Posterior vena cava (tissue), 2 donors: ENCODE data around the gene LTN1. TPM values are rescaled to one million over a fixed set of nuclear protein-coding genes. Genes with fewer than 3 reads are reported as not detected.
"Not testable (repeated sequence)": the region's sequence is repeated elsewhere in the genome, so short reads cannot be mapped to it uniquely, and the experiment has no call there.

Experiments used
- DNase-seq: peaks from one replicate; pipeline ENCODE4 v3.0.0-alpha.2; 2020; ENCODE audit warnings: low spot score
- intact Hi-C, 2 donors: fragments of 100-400 bp; cut with DNase I; formaldehyde crosslinking; loops; one replicate each; pipeline versions ENCODE4 v1.14.1 to v1.14.2; 2022 to 2023
- total RNA-seq, 2 donors: library from RNA; stranded (reverse); fragmentation: NEBNext Ultra II Directional; extraction: Animal tissue kit (Norgen Biotek cat#: 25700); gene quantifications; one replicate each; pipeline ENCODE4 v1.2.1, GENCODE V29; 2021
- donor health status: DM: yes; HTN: yes; CAD: no.
- donor health status: DM: yes; HTN: yes; CAD: no.

LTN1 gene
- total RNA-seq, 2 donors from 2014 or later: 22.2 to 26.4 TPM

GRCh38 chr21:28936036-28936435, 56.6 kb downstream of the LTN1 start:
- intact Hi-C loops: no loop called here
- DNase-seq: no peak

GRCh38 chr21:28932717-28933116, 60.0 kb downstream of the LTN1 start:
- DNase-seq: no peak
- intact Hi-C loops: no loop called here

GRCh38 chr21:28931708-28932372, 60.8 kb downstream of the LTN1 start:
- intact Hi-C loops: not testable (repeated sequence)

GRCh38 chr21:28928578-28929420, 63.9 kb downstream of the LTN1 start:
- intact Hi-C loops: no loop called here
- DNase-seq: no peak

More at GRCh38 chr21:28931708-28932372, 60.8 kb downstream of the LTN1 start:
- not testable (repeated sequence) for DNase-seq

- intact Hi-C loops: no loop called here
- no peak for DNase-seq
Measured at GRCh38 chr21:28927130-28927529, 65.5 kb downstream of the LTN1 start.

GRCh38 chr21:28923439-28923975, 69.2 kb downstream of the LTN1 start:
- no peak for DNase-seq
- intact Hi-C loops: no loop called here

- intact Hi-C loops: no loop called here
- no peak for DNase-seq
Measured at GRCh38 chr21:28922368-28922767, 70.3 kb downstream of the LTN1 start.

GRCh38 chr21:28916150-28916893, 76.4 kb downstream of the LTN1 start:
- no peak for DNase-seq
- intact Hi-C loops: no loop called here

- no peak for DNase-seq
- intact Hi-C loops: no loop called here
Measured at GRCh38 chr21:28913071-28913470, 79.6 kb downstream of the LTN1 start.

GRCh38 chr21:28910280-28910887, 82.3 kb downstream of the LTN1 start:
- no peak for DNase-seq
- intact Hi-C loops: no loop called here

- DNase-seq: no peak
- intact Hi-C loops: no loop called here
Measured at GRCh38 chr21:28908351-28908750, 84.3 kb downstream of the LTN1 start.

GRCh38 chr21:28906841-28907240, 85.8 kb downstream of the LTN1 start:
- no peak for DNase-seq
- intact Hi-C loops: no loop called here

- intact Hi-C loops: no loop called here
- no peak for DNase-seq
Measured at GRCh38 chr21:28906236-28906635, 86.4 kb downstream of the LTN1 start.

GRCh38 chr21:28904961-28905435, 87.7 kb downstream of the LTN1 start:
- intact Hi-C loops: no loop called here

GRCh38 chr21:28903448-28903847, 89.2 kb downstream of the LTN1 start:
- no peak for DNase-seq
- intact Hi-C loops: no loop called here

More at GRCh38 chr21:28904961-28905435, 87.7 kb downstream of the LTN1 start:
- DNase-seq: no peak

GRCh38 chr21:28900481-28900880, 92.2 kb downstream of the LTN1 start:
- intact Hi-C loops: no loop called here
- DNase-seq: no peak

- DNase-seq: no peak
- intact Hi-C loops: no loop called here
Measured at GRCh38 chr21:28899744-28900143, 92.9 kb downstream of the LTN1 start.

- intact Hi-C loops: no loop called here
Measured at GRCh38 chr21:28899220-28899619, 93.5 kb downstream of the LTN1 start.

GRCh38 chr21:28893687-28894086, 99.0 kb downstream of the LTN1 start:
- no peak for DNase-seq
- intact Hi-C loops: no loop called here

More at GRCh38 chr21:28899220-28899619, 93.5 kb downstream of the LTN1 start:
- no peak for DNase-seq
